Measurements from ENCODE around the gene AKAP8L. TPM values are rescaled to one million over a fixed set of nuclear protein-coding genes. Genes with fewer than 3 reads are reported as not detected.

The AKAP8L gene, protein sequence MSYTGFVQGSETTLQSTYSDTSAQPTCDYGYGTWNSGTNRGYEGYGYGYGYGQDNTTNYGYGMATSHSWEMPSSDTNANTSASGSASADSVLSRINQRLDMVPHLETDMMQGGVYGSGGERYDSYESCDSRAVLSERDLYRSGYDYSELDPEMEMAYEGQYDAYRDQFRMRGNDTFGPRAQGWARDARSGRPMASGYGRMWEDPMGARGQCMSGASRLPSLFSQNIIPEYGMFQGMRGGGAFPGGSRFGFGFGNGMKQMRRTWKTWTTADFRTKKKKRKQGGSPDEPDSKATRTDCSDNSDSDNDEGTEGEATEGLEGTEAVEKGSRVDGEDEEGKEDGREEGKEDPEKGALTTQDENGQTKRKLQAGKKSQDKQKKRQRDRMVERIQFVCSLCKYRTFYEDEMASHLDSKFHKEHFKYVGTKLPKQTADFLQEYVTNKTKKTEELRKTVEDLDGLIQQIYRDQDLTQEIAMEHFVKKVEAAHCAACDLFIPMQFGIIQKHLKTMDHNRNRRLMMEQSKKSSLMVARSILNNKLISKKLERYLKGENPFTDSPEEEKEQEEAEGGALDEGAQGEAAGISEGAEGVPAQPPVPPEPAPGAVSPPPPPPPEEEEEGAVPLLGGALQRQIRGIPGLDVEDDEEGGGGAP
- total RNA-seq = 66.4 and 69.1 TPM in 2 replicates

DNA sequence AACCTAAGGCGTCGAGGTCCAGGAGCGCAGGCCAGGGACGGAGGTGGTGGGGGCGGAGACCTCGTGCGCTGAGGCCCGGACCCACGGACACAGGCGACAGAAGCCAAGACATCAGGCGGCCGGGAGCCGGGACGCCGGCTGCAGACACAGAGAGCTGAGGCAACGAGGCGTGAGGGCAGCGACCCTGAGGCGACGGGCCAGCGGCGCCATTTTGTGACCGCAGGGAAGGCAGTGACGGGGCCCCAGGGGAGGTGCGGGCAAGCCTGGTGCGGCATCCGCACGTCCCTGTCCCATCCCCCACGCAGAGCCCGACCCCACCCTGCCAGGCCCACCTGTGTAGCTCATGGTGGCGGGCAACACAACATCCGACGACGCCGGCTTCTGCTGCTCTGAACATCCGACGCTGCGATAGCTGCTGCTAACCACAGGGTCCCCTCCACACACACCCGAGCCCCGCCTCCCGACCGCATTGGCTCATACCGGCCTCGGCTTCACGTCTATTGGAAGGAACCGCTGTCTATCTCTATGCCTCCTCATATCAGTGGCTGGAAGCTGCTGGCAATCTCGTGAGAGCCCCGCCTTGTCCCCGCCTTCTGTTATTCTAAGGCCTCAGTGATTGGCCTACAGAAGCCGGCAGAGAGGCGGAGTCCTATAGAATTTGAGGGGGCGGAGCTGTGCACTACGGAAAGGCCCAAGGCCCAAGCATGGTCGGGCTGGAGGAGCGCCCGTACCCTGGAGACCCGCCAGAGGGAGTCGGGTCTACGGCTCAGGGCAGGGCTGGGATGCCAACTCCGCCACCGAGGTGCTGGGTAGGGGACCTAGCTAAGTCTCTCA, at the start of gene AKAP8L:
Gene AKAP8L, minus strand, starts transcription at position 410 of the 834 bp plus-strand sequence. Its CDS starts 65 bp downstream, at position 345.

DNA sequence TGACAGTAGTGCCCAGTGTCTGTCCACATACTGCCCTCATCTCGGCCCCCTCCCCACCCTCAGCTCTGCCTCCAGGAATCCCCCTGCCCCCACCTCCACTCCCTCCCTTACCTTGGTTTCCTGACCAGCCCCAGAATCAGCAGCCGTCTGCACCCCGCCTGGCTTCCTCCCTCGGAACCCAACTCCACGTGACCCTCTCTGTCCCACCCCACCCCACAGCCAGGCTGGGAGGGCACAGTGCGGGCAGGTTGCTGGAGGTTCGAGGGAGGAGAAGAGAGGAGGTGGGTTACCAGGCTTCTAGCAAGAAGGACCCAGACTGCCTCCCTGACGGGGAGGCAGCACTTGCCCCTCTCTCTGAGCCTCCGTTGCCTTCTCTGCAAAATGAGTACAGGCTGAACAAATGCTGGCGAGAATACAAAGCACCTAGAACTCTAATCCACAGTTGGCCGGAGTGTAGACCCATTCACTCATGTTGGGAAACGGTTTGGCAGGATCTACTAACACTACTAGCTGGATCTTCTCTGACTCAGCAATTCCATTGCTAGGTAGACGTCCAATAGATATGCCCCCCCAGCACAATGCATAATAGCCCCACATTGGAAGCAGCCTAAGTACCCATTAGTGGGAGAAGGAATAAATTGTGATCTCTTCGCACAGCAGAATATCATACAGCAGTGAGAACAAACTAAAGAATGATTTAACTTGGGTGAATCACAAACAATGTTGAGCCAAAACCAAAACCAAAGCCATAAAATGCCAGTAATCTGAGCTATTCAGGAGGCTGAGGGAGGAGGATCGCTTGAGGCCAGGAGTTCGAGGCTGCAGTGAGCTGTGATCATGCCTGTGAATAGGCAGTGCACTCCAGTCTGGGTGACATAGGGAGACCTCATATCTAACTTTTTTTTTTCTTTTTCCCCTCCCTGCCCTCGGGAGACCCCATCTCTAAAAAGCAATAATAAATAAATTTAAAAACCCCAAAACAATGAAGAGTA, 45.9 kb upstream of the AKAP8L start, which contains the start of gene RASAL3:
Gene RASAL3, minus strand, starts transcription at position 151 of the 992 bp plus-strand sequence. CDS start 186 bp downstream, outside the sequence.

DNA sequence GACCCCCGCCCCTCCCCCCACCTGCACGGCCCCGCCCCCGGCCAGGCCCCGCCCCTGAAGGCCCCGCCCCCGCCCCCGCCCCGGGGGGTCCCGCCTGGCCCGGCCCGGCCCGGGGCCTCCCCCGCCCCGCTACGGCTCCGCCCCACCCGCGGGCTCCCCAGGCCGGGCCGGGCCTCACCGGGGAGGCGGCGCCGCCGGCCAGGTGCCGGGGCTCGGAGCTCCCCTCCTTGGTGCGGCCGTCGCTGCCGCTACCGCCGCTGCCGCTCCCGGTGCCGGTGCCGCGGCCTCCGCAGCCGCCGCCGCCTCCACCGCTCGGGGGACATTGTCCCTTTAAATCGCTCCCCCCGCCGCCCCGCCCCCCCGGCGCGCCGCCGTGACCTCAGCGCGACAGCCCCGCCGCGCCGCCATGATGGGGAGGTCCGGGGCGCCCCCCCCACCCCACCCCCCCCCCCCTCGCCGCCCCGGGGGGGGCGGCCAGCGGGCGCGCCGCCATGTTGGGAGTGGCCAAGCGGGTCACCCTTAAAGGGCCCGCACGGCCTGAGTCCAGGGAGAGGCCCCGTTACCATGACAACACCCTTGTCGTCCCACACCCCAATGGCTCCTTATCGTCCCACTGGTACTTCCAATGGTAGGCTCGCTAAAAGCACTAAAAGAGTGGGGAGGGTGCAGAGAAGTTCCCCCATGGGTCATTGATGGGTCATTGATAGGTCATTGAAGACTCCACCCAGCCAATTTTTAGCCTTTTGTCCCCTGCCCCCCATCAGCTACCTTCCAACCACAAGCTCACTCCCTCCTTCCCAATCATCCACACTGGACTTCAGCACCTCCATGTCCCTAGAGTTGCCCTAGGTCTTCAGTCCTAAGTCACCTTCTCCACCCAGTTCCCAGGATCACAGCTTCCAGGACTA, 31.1 kb upstream of the AKAP8L start, which contains the start of gene WIZ:
Gene WIZ, minus strand, starts transcription at position 337 of the 908 bp plus-strand sequence. CDS start 1,649 bp downstream, outside the sequence.

DNA sequence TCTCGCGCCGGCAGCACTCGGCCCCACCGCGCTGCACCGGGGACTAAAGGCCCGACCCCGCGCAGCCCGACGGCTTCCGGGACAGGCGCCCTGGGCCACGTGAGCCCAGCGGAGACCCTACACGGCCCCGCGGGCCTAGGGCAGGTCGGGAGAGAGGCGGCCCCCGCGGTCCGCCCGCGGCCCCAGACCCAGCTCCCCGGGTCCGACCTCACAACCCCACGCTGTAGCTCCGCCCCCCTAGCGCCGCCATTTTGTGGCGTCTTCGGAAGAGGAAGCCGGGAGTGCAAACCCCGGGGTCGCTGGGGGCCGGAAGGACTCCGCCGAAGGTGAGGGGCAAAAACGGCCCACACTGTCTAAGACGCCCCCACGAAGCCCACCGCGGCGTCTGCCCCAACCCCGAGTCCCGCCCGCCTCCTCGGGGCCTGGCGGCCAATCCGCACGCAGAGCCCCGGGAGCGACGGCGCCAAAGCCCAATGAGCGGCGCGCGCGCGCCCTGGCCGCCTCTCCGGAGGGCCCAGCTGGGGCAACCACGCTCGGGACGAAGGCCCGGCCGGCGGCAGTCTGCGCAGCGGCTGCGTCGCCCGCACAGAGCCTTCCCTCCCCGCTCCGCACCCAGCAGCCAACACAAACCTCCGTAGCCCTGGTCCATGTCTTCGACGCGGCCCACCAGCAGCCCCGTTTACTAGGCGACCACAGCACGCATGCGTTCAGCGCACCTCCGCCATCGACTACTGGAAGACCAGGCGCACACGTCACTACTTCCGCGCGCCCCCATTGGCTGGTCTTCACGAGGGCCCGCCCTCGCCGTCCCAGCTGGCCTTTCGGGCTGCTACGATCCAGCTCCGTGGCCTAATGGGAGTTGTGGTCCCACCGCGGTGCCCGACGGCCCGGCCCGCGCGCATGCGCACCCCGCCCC, 39.4 kb downstream of the AKAP8L start, which contains the start of gene AKAP8:
Gene AKAP8, minus strand, starts transcription at position 705 of the 916 bp plus-strand sequence. Its CDS starts 56 bp downstream, at position 649.

DNA sequence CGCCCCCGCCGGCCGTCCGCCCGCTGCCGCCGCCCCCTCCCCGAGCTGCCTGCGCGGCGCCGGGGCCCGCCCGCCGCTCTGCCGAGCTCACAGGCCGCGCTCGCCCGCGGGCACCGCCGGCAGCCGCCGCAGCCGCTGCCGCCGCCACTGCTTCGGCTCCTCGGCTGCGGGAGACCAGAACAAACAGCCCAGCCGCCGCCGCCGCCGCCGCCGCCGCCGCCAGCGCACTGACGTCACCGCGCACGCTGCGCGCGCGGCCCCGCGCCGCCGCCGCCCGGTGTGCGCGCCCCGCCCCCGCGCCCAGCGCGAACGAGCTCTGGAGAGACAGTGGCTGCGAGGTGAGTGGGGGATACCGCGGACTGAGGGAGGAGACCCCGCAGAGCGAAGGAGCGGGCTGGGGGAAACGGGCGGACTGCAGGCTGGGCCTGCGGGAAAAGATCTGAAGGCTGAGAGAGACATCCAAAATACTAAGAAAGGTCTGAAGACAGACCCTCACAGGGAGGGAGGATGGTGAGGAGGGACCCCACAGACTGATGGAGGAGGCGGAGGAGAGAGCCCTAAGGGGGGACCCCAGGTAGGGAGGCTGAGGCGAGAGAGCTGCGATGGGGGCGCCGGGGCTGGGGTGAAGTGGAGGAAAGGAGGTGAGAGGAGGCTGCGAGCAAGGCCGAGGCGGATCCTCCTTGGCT, 86.3 kb downstream of the AKAP8L start, which contains the start of gene BRD4:
Gene BRD4, minus strand, starts transcription at position 229 of the 686 bp plus-strand sequence. CDS start 59,440 bp downstream, outside the sequence.

Other genes starting within 250 kb of the AKAP8L start
- 106 and 116 TPM in 2 replicates for gene NOTCH3, start 218.0 kb downstream of the AKAP8L start, total RNA-seq
- 7.6 and 9.0 TPM in 2 replicates for gene EPHX3, start 186.5 kb downstream of the AKAP8L start, total RNA-seq
- 13.4 and 18.3 TPM in 2 replicates for gene BRD4, start 86.4 kb downstream of the AKAP8L start, total RNA-seq
- gene AKAP8, start 39.2 kb downstream of the AKAP8L start, total RNA-seq = 12.9 and 18.6 TPM in 2 replicates
- 16.9 and 32.4 TPM in 2 replicates for gene WIZ, start 31.0 kb upstream of the AKAP8L start, total RNA-seq
- gene RASAL3, start 45.6 kb upstream of the AKAP8L start, total RNA-seq = not detected in 2 replicates
- gene PGLYRP2, start 60.5 kb upstream of the AKAP8L start, total RNA-seq = not detected in 2 replicates
- gene CYP4F22, start 89.5 kb upstream of the AKAP8L start, total RNA-seq = 0.14 TPM in 1 of 2 replicates, not detected in the other
- gene CYP4F8, start 196.2 kb upstream of the AKAP8L start, total RNA-seq = not detected in 2 replicates
- 1.9 and 2.1 TPM in 2 replicates for gene CYP4F3, start 221.9 kb upstream of the AKAP8L start, total RNA-seq